Measurements from ENCODE around the gene MPZL1. TPM values are rescaled to one million over a fixed set of nuclear protein-coding genes. Genes with fewer than 3 reads are reported as not detected.

MPZL1 gene
- total RNA-seq, 2 experiments from 2014 or later: 14.8 to 15.4 TPM

- no peak for ATAC-seq
- ChIA-PET CTCF (no interaction called here), POLR2A (interaction anchor here (0.6 kb wide), 1 partner anchor 77 kb away, joined by 3 read pairs; no protein-coding TSS in a partner anchor)
- TF ChIP-seq CTCF (IDR thresholded peaks at IDR 0.05): no peak
- no peak overlapping the region for H3K27ac Mint-ChIP-seq
- H3K4me3 Mint-ChIP-seq: no peak overlapping the region
- H3K9me3 Mint-ChIP-seq: no peaks in the 10 kb centered on the region
- H3K4me1 Mint-ChIP-seq (ENCODE audit: low read depth): peaks cover 25% of the 10 kb centered on the region
- intact Hi-C loops (cut with micrococcal nuclease): no loop called here
- DNase-seq: no peak
- H3K36me3 Mint-ChIP-seq (ENCODE audit: low read depth): peaks cover 43% of the 10 kb centered on the region
- H3K27me3 Mint-ChIP-seq: no peaks in the 10 kb centered on the region
These were observed 50.7 kb downstream of the MPZL1 start for GRCh38 chr1:167772436-167772835.

GRCh38 chr1:167773516-167773915 is 51.7 kb downstream of the MPZL1 start:
- Mint-ChIP-seq H3K27ac (no peak overlapping the region), H3K4me3 (no peak overlapping the region)

GRCh38 chr1:167774710-167775109 is 52.9 kb downstream of the MPZL1 start:
- no peak for TF ChIP-seq CTCF (IDR thresholded peaks at IDR 0.05)
- POLR2A ChIA-PET: interaction anchor here (1.6 kb wide), 1 partner anchor 12 kb away, joined by 4 read pairs; no protein-coding TSS in a partner anchor
- no peaks in the 10 kb centered on the region for H3K27me3 Mint-ChIP-seq
- ATAC-seq (no peak), DNase-seq (no peak)
- H3K36me3 Mint-ChIP-seq (ENCODE audit: low read depth): peaks cover 34% of the 10 kb centered on the region
- CTCF ChIA-PET: no interaction called here
- no peak overlapping the region for H3K4me3 Mint-ChIP-seq
- no peaks in the 10 kb centered on the region for H3K9me3 Mint-ChIP-seq
- intact Hi-C loops (cut with micrococcal nuclease): no loop called here
- H3K4me1 Mint-ChIP-seq (ENCODE audit: low read depth): peaks cover 26% of the 10 kb centered on the region
- H3K27ac Mint-ChIP-seq: no peak overlapping the region

More at GRCh38 chr1:167773516-167773915, 51.7 kb downstream of the MPZL1 start:
- H3K9me3 Mint-ChIP-seq: no peaks in the 10 kb centered on the region
- peaks cover 36% of the 10 kb centered on the region for H3K36me3 Mint-ChIP-seq (ENCODE audit: low read depth)
- CTCF ChIA-PET: no interaction called here
- H3K4me1 Mint-ChIP-seq (ENCODE audit: low read depth): peaks cover 26% of the 10 kb centered on the region
- ATAC-seq: no peak
- H3K27me3 Mint-ChIP-seq: no peaks in the 10 kb centered on the region
- TF ChIP-seq CTCF (IDR thresholded peaks at IDR 0.05): no peak
- DNase-seq: no peak
- intact Hi-C loops (cut with micrococcal nuclease): no loop called here
- POLR2A ChIA-PET: interaction anchor here (1.6 kb wide), 1 partner anchor 11 kb away, joined by 4 read pairs; no protein-coding TSS in a partner anchor

- H3K4me1 Mint-ChIP-seq (ENCODE audit: low read depth): peaks cover 26% of the 10 kb centered on the region
- no peak overlapping the region for H3K27ac Mint-ChIP-seq
- TF ChIP-seq CTCF (IDR thresholded peaks at IDR 0.05): no peak
- ATAC-seq: no peak
- no peak overlapping the region for H3K4me3 Mint-ChIP-seq
- ChIA-PET CTCF (interaction anchor here (1.3 kb wide), 1 partner anchor 36 kb away, joined by 3 read pairs; no protein-coding TSS in a partner anchor), POLR2A (no interaction called here)
- H3K9me3 Mint-ChIP-seq: no peaks in the 10 kb centered on the region
- peaks cover 29% of the 10 kb centered on the region for H3K36me3 Mint-ChIP-seq (ENCODE audit: low read depth)
- H3K27me3 Mint-ChIP-seq: no peaks in the 10 kb centered on the region
- DNase-seq: no peak
- intact Hi-C loops (cut with micrococcal nuclease): no loop called here
These were observed 53.4 kb downstream of the MPZL1 start for GRCh38 chr1:167775178-167775577.

- TF ChIP-seq CTCF (IDR thresholded peaks at IDR 0.05): no peak
- Mint-ChIP-seq H3K4me3 (no peak overlapping the region), H3K36me3 (ENCODE audit: low read depth) (peaks cover 26% of the 10 kb centered on the region), H3K9me3 (no peaks in the 10 kb centered on the region), H3K4me1 (ENCODE audit: low read depth) (peaks cover 26% of the 10 kb centered on the region), H3K27me3 (no peaks in the 10 kb centered on the region), H3K27ac (no peak overlapping the region)
- intact Hi-C loops (cut with micrococcal nuclease): no loop called here
- no peak for ATAC-seq
- ChIA-PET CTCF (interaction anchor here (1.0 to 1.3 kb wide), 2 partner anchors 23 to 37 kb away, joined by 3 read pairs; no protein-coding TSS in a partner anchor), POLR2A (no interaction called here)
- DNase-seq: no peak
These were observed 54.4 kb downstream of the MPZL1 start for GRCh38 chr1:167776151-167776550.
